Smooth muscle cell (in vitro differentiated cells): ENCODE measurements around the gene BDKRB2. TPM values are rescaled to one million over a fixed set of nuclear protein-coding genes. Genes with fewer than 3 reads are reported as not detected.

Source experiments
- DNase-seq: peaks from one replicate; lab custom pipeline; 2025; ENCODE audit not compliant: unreplicated experiment; lab: John Stamatoyannopoulos, UW
- H2AFZ ChIP-seq: fragments of 200-600 bp; sonication (generic); 2 replicates; pipeline ENCODE4 v1.6.0; 2016; ENCODE audit warnings: antibody characterized with exemption, low read depth, mild to moderate bottlenecking
- H3F3A ChIP-seq: fragments of 200-600 bp; sonication (generic); 2 replicates; pipeline ENCODE4 v1.6.0; 2017; ENCODE audit warnings: antibody characterized with exemption, low read depth
- H3K27ac ChIP-seq: fragments of 200-600 bp; sonication (generic); 2 replicates; pipeline ENCODE4 v1.5.1; 2016; ENCODE audit warnings: low read depth, mild to moderate bottlenecking
- H3K27me3 ChIP-seq: fragments of 200-600 bp; sonication (generic); 2 replicates; pipeline ENCODE4 v1.6.1; 2016; ENCODE audit warnings: low read depth, mild to moderate bottlenecking
- H3K36me3 ChIP-seq: fragments of 200-600 bp; sonication (generic); 2 replicates; pipeline ENCODE4 v1.5.1; 2016; ENCODE audit warnings: low read depth
- H3K4me1 ChIP-seq: fragments of 200-600 bp; sonication (generic); 2 replicates; pipeline ENCODE4 v1.5.1; 2016; ENCODE audit warnings: low read depth
- H3K4me2 ChIP-seq: fragments of 200-600 bp; sonication (generic); 2 replicates; pipeline ENCODE4 v1.6.0; 2016; ENCODE audit warnings: mild to moderate bottlenecking
- H3K4me3 ChIP-seq: fragments of 200-600 bp; sonication (generic); 2 replicates; pipeline ENCODE4 v1.5.1; 2016; ENCODE audit warnings: mild to moderate bottlenecking
- H3K79me2 ChIP-seq: fragments of 200-600 bp; sonication (generic); 2 replicates; pipeline ENCODE4 v1.6.0; 2016; ENCODE audit warnings: low read depth, mild to moderate bottlenecking
- H3K9ac ChIP-seq: fragments of 200-600 bp; sonication (generic); 2 replicates; pipeline ENCODE4 v1.6.0; 2016; ENCODE audit warnings: low read depth
- H3K9me3 ChIP-seq: fragments of 200-600 bp; sonication (generic); replicated peaks from 2 replicates; pipeline ENCODE4 v1.5.1; 2016; ENCODE audit warnings: low read depth
- H4K20me1 ChIP-seq: fragments of 200-600 bp; sonication (generic); 2 replicates; pipeline ENCODE4 v1.6.0; 2016; ENCODE audit warnings: low read depth
- WGBS: methylation state at CpG from one replicate; pipeline ENCODE4 v1.1.7; 2016; ENCODE audit warnings: low lambda C conversion rate; 5-methylcytosine and 5-hydroxymethylcytosine counted together
- polyA plus RNA-seq: library from polyadenylated mRNA; unstranded; fragments of >200 nt; fragmentation: Nextera tagmentation; extraction: Ambion mirVana; gene quantifications from 2 replicates; pipeline ENCODE4 v1.2.1, GENCODE V29; 2016
- total RNA-seq: library from RNA; depleted of rRNA; stranded (reverse); fragments of >200 nt; gene quantifications from 2 replicates; pipeline ENCODE4 v1.2.3, GENCODE V29; 2014
- TF ChIP-seq, protein P1 (sequence below): fragments of 200-600 bp; sonication (generic); IDR thresholded peaks from 2 replicates; pipeline ENCODE4 v1.5.1; 2017; ENCODE audit warnings: borderline replicate concordance, mild to moderate bottlenecking, antibody characterized with exemption; ENCODE audit not compliant: insufficient read depth, poor library complexity, severe bottlenecking

Gene BDKRB2
- total and polyA plus RNA-seq, 2 experiments from 2014 or later: 10.4 to 16.9 TPM

GRCh38 chr14:96168581-96168980, 36.1 kb upstream of the BDKRB2 start:
- TF ChIP-seq, protein P1, sequence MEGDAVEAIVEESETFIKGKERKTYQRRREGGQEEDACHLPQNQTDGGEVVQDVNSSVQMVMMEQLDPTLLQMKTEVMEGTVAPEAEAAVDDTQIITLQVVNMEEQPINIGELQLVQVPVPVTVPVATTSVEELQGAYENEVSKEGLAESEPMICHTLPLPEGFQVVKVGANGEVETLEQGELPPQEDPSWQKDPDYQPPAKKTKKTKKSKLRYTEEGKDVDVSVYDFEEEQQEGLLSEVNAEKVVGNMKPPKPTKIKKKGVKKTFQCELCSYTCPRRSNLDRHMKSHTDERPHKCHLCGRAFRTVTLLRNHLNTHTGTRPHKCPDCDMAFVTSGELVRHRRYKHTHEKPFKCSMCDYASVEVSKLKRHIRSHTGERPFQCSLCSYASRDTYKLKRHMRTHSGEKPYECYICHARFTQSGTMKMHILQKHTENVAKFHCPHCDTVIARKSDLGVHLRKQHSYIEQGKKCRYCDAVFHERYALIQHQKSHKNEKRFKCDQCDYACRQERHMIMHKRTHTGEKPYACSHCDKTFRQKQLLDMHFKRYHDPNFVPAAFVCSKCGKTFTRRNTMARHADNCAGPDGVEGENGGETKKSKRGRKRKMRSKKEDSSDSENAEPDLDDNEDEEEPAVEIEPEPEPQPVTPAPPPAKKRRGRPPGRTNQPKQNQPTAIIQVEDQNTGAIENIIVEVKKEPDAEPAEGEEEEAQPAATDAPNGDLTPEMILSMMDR: no peak
- Histone ChIP-seq H3K4me1 (peaks cover 5% of the 10 kb centered on the region), H4K20me1 (no peaks in the 10 kb centered on the region), H3K79me2 (no peaks in the 10 kb centered on the region), H2AFZ (no peak overlapping the region), H3K36me3 (no peaks in the 10 kb centered on the region), H3K27me3 (no peaks in the 10 kb centered on the region), H3F3A (no peaks in the 10 kb centered on the region), H3K9me3 (no peaks in the 10 kb centered on the region), H3K27ac (no peak overlapping the region), H3K4me2 (no peak overlapping the region), H3K9ac (no peak overlapping the region), H3K4me3 (no peak overlapping the region)
- 97% methylated on average over 4 of the region's 4 CpGs for whole genome bisulfite sequencing
- no peak for DNase-seq

DNA sequence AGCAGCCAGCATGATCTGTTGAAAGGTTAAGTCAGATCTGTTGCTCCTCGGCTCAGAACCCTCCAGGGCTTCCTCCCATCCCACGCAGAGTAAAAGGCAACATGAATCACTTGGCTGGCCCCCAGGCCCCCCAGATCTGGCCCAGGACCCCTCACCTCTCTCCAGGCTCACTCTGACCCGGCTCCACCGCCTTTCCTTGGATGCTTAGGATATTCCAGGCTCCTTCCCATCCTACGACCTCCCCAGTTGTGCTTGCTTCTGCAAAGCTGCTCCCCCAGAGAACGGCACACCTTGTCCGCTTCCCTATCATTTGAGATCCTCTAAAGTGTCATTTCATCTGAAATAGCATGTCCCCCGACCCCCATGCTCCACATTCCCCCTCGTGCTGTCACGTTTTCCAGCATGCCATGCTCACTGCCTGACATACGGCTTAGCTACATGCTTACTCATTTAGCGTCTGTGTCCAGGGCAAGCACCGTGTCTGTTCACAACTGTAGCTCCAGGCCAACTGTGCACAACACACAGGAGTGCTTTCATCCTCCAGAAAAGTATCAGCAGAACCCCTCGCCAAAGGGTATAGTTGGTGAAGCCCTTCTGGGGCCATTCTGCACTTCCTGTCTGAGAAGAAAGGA, 33.6 kb upstream of the BDKRB2 start:
- H2AFZ ChIP-seq: no peak overlapping the region
- H4K20me1 ChIP-seq: no peaks in the 10 kb centered on the region

DNA sequence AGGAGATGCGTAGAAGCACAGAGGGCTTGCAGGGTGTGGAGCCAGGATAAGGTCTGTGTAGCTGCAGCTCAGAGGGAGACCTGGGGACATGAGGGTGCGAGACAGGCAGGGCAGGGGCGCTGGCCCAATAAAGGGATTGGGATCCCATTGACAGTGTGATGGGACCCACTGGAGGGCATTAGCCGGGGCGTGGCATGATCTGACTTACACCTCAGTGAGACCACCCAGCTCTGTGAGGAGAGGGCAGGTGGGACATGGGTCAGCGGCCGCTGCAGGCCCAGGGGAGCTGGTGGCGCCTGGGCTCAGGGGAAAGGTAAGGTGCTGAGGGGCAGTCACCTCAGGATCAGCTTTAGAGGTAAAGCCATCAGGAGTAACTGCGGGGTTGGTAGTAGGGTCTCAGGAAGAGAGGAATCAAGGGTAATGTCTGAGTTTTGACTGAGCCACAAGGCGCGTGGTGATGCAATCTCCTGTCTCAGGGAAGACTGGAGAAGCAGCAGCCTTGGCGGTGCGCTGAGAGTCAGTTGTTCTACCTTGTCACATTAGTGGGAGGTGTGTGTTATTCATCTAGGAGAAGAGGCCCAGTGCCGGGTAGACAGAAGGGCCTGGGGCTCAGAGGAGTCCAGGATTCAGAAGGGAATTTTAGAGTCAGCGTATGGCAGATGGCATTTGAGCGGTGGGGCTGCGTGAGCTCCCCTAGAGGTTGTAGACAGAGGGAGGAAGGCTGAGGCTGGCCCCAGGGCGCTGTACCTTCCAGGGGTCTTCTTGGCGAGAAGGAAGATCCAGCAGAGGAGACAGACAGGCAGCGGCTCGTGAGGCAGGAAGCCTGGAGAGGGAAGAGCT, 30.8 kb upstream of the BDKRB2 start:
- Histone ChIP-seq H4K20me1 (no peaks in the 10 kb centered on the region), H3K27ac (no peak overlapping the region), H3K4me1 (peaks cover 13% of the 10 kb centered on the region), H2AFZ (no peak overlapping the region), H3K4me2 (no peak overlapping the region), H3K9ac (no peak overlapping the region), H3K4me3 (no peak overlapping the region), H3K36me3 (no peaks in the 10 kb centered on the region), H3K9me3 (no peaks in the 10 kb centered on the region), H3K79me2 (no peaks in the 10 kb centered on the region), H3F3A (peaks cover 6% of the 10 kb centered on the region), H3K27me3 (no peaks in the 10 kb centered on the region)
- TF ChIP-seq, protein P1: no peak
- no peak for DNase-seq
- 97% methylated on average over 21 of the region's 21 CpGs for WGBS

More for the DNA sequence above, 33.6 kb upstream of the BDKRB2 start:
- H3K36me3 ChIP-seq: no peaks in the 10 kb centered on the region
- peaks cover 5% of the 10 kb centered on the region for H3K4me1 ChIP-seq
- no peaks in the 10 kb centered on the region for H3K9me3 ChIP-seq
- DNase-seq: no peak
- no peak overlapping the region for H3K27ac ChIP-seq
- TF ChIP-seq, protein P1: no peak
- H3K27me3 ChIP-seq: no peaks in the 10 kb centered on the region
- H3K4me2 ChIP-seq: no peak overlapping the region
- 61% methylated on average over 14 of the region's 14 CpGs for WGBS
- no peaks in the 10 kb centered on the region for H3K79me2 ChIP-seq
- H3F3A ChIP-seq: no peaks in the 10 kb centered on the region
- no peak overlapping the region for H3K4me3 ChIP-seq
- H3K9ac ChIP-seq: no peak overlapping the region
